PFSK-1 (cell line): ENCODE data around the gene PHKA2.

Source experiments
- FOXP2 ChIP-seq: optimal IDR thresholded peaks from 2 replicates; pipeline ENCODE3; 2011; ENCODE audit warnings: borderline replicate concordance, control low read depth, inconsistent platforms; ENCODE audit not compliant: insufficient read depth; ENCODE audit errors: extremely low read length, extremely low read depth
- POLR2AphosphoS5 ChIP-seq: IDR thresholded peaks from 2 replicates; pipeline ENCODE4 v1.6.1; 2012; ENCODE audit warnings: low read depth, mild to moderate bottlenecking, control low read depth, low read length, moderate library complexity
- SIN3A ChIP-seq: IDR thresholded peaks from 2 replicates; pipeline ENCODE4 v1.6.1; 2012; ENCODE audit warnings: mild to moderate bottlenecking, low read length, moderate library complexity, borderline replicate concordance; ENCODE audit not compliant: insufficient read depth
- TAF1 ChIP-seq: IDR thresholded peaks from 2 replicates; pipeline ENCODE4 v1.6.1; 2012; ENCODE audit warnings: low read length, control low read depth, borderline replicate concordance; ENCODE audit not compliant: insufficient read depth
- TF ChIP-seq, protein P1 (sequence below), 2 experiments: IDR thresholded peaks; 2 replicates each; pipeline versions ENCODE4 v1.6.1 to v1.8.0; 2011 to 2012; ENCODE audit warnings: low read depth in 2 of 2, low read length in 2 of 2, control low read depth in 1 of 2, inconsistent platforms in 1 of 2, mild to moderate bottlenecking in 1 of 2, moderate library complexity in 1 of 2; ENCODE audit not compliant: insufficient read depth in 1 of 2

Gene PHKA2

DNA sequence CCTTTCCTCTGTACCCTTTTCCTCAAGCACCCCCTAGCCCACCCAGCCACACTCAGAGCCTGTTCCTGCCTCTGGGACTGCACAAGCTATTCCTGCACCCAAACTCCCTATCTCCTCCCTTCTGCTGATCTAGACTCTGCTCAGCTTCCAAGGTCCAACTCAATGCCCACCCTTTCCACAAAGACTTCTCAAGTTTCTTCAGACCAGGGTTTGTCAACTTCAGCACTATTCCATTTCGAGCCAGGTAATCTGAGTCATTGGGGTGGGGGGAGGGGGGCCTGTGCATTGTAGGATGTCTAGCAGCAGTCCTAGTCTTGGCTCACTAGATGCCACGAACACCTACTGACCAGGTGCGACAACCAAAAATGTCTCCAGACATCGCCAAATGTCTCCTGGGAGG is 37.3 kb downstream of the PHKA2 start:
- TF ChIP-seq SIN3A (no peak), TAF1 (no peak), POLR2AphosphoS5 (no peak), FOXP2 (no peak)
- TF ChIP-seq, protein P1, sequence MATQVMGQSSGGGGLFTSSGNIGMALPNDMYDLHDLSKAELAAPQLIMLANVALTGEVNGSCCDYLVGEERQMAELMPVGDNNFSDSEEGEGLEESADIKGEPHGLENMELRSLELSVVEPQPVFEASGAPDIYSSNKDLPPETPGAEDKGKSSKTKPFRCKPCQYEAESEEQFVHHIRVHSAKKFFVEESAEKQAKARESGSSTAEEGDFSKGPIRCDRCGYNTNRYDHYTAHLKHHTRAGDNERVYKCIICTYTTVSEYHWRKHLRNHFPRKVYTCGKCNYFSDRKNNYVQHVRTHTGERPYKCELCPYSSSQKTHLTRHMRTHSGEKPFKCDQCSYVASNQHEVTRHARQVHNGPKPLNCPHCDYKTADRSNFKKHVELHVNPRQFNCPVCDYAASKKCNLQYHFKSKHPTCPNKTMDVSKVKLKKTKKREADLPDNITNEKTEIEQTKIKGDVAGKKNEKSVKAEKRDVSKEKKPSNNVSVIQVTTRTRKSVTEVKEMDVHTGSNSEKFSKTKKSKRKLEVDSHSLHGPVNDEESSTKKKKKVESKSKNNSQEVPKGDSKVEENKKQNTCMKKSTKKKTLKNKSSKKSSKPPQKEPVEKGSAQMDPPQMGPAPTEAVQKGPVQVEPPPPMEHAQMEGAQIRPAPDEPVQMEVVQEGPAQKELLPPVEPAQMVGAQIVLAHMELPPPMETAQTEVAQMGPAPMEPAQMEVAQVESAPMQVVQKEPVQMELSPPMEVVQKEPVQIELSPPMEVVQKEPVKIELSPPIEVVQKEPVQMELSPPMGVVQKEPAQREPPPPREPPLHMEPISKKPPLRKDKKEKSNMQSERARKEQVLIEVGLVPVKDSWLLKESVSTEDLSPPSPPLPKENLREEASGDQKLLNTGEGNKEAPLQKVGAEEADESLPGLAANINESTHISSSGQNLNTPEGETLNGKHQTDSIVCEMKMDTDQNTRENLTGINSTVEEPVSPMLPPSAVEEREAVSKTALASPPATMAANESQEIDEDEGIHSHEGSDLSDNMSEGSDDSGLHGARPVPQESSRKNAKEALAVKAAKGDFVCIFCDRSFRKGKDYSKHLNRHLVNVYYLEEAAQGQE (IDR thresholded peaks at IDR 0.05; ENCODE audit: insufficient read depth in 1 of 2, low read depth in 2 of 2, low read length in 2 of 2) = no peak

- TF ChIP-seq, protein P1 (IDR thresholded peaks at IDR 0.05; ENCODE audit: insufficient read depth in 1 of 2, low read depth in 2 of 2, low read length in 2 of 2) = no peak
- TF ChIP-seq FOXP2 (no peak), SIN3A (no peak), POLR2AphosphoS5 (no peak), TAF1 (no peak)
These were observed 37.8 kb downstream of the PHKA2 start for GRCh38 chrX:18946157-18946556.

GRCh38 chrX:18945483-18945882 is 38.4 kb downstream of the PHKA2 start:
- TF ChIP-seq TAF1 = no peak
- TF ChIP-seq POLR2AphosphoS5 = no peak
- TF ChIP-seq, protein P1 (IDR thresholded peaks at IDR 0.05; ENCODE audit: insufficient read depth in 1 of 2, low read depth in 2 of 2, low read length in 2 of 2) = no peak
- no peak for TF ChIP-seq SIN3A
- TF ChIP-seq FOXP2 = no peak

DNA sequence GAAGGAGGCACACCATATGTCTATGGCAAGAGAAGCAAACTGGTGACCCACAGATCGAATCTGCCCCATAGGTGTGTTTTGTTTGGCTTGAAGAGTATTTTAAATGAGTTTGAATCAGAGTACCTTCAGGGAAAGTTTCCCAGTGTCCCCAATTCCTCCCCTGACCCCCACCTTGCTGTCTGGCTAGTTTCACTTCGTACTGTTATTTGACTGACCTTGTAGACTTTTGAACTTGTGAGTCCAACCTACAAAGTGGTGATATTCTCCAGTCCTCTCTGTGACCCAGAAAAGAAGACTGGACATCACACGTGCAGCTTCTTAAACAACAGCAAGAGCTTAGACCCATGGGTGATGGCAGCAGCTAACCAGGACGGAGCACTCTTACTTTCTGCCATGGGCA is 39.4 kb downstream of the PHKA2 start:
- TF ChIP-seq, protein P1 (IDR thresholded peaks at IDR 0.05; ENCODE audit: insufficient read depth in 1 of 2, low read depth in 2 of 2, low read length in 2 of 2) = no peak
- no peak for TF ChIP-seq POLR2AphosphoS5
- TF ChIP-seq TAF1 = no peak
- no peak for TF ChIP-seq FOXP2
- TF ChIP-seq SIN3A = no peak

- TF ChIP-seq SIN3A = no peak
- TF ChIP-seq, protein P1 (IDR thresholded peaks at IDR 0.05; ENCODE audit: insufficient read depth in 1 of 2, low read depth in 2 of 2, low read length in 2 of 2) = no peak
- no peak for TF ChIP-seq FOXP2
- no peak for TF ChIP-seq POLR2AphosphoS5
- no peak for TF ChIP-seq TAF1
These were observed 42.0 kb downstream of the PHKA2 start for GRCh38 chrX:18941896-18942295.
